Skeletal muscle tissue (tissue), 4 donors: ENCODE measurements around the gene PNKP. TPM values are rescaled to one million over a fixed set of nuclear protein-coding genes. Genes with fewer than 3 reads are reported as not detected.

Experiments used
- H3K27ac ChIP-seq: one replicate; pipeline ENCODE4 v1.7.0; 2013; ENCODE audit warnings: mild to moderate bottlenecking, low read depth, low read length, inconsistent platforms
- H3K27me3 ChIP-seq, 3 donors: one replicate each; pipeline ENCODE4 v1.7.0; 2013; ENCODE audit warnings: low read length in 3 of 3; ENCODE audit not compliant: control insufficient read depth in 3 of 3, insufficient read depth in 3 of 3
- H3K36me3 ChIP-seq, 3 donors: one replicate each; pipeline ENCODE4 v1.7.0; 2013; ENCODE audit warnings: low read length in 3 of 3; ENCODE audit not compliant: control insufficient read depth in 3 of 3, insufficient read depth in 3 of 3
- H3K4me1 ChIP-seq, 3 donors: one replicate each; pipeline ENCODE4 v1.7.0; 2013; ENCODE audit warnings: low read length in 3 of 3, mild to moderate bottlenecking in 3 of 3; ENCODE audit not compliant: control insufficient read depth in 3 of 3, insufficient read depth in 3 of 3
- H3K4me3 ChIP-seq, 3 donors: one replicate each; pipeline ENCODE4 v1.7.0; 2013; ENCODE audit warnings: low read length in 3 of 3
- H3K9ac ChIP-seq, 3 donors: one replicate each; pipeline ENCODE4 v1.7.0; 2013; ENCODE audit warnings: low read length in 3 of 3, mild to moderate bottlenecking in 3 of 3, moderate library complexity in 2 of 3, low read depth in 1 of 3
- H3K9me3 ChIP-seq, 3 donors: one replicate each; pipeline ENCODE4 v1.7.0; 2013; ENCODE audit warnings: low read length in 3 of 3; ENCODE audit not compliant: control insufficient read depth in 3 of 3
- total RNA-seq: library from RNA; depleted of rRNA; stranded (reverse); fragments of >200 nt; gene quantifications from one replicate; pipeline ENCODE4 v1.2.3, GENCODE V29; 2014
- donor health status: Osteomylitis.

Gene PNKP
- total RNA-seq, 1 donor from 2014 or later: 17.2 TPM

- H3K27ac ChIP-seq: peak overlapping the region; percentile 100
- peak overlapping the region; percentile 99 to 100 (median 100) for H3K9ac ChIP-seq
- H3K4me3 ChIP-seq: peak overlapping the region; percentile 90 to 97 (median 95)
- H3K27me3 ChIP-seq: no peaks in the 10 kb centered on the region
- H3K4me1 ChIP-seq: peaks cover 29 to 42% (median 31%) of the 10 kb centered on the region in 3 donors
- peaks cover 0 to 3% (median 0%) of the 10 kb centered on the region in 3 donors for H3K9me3 ChIP-seq
- H3K36me3 ChIP-seq: peaks cover 2 to 3% (median 3%) of the 10 kb centered on the region in 3 donors
Measured at GRCh38 chr19:49849433-49850220, 17.7 kb downstream of the PNKP start.

- H3K9me3 ChIP-seq: peaks cover 0 to 3% (median 0%) of the 10 kb centered on the region in 3 donors
- peaks cover 30 to 43% (median 32%) of the 10 kb centered on the region in 3 donors for H3K4me1 ChIP-seq
- no peaks in the 10 kb centered on the region for H3K36me3 ChIP-seq
- H3K27me3 ChIP-seq: no peaks in the 10 kb centered on the region
- no peak overlapping the region for H3K27ac ChIP-seq
- no peak overlapping the region for H3K9ac ChIP-seq
- H3K4me3 ChIP-seq: no peak overlapping the region
Measured at GRCh38 chr19:49848938-49849337, 18.4 kb downstream of the PNKP start.

- Histone ChIP-seq H3K9me3 (peaks cover 0 to 3% (median 0%) of the 10 kb centered on the region in 3 donors), H3K4me1 (peaks cover 25 to 39% (median 31%) of the 10 kb centered on the region in 3 donors), H3K36me3 (no peaks in the 10 kb centered on the region), H3K4me3 (peak overlapping the region in 1 of 3 donors; percentile 6), H3K9ac (no peak overlapping the region), H3K27me3 (no peaks in the 10 kb centered on the region), H3K27ac (no peak overlapping the region)
Measured at GRCh38 chr19:49847731-49848696, 19.4 kb downstream of the PNKP start.

- Histone ChIP-seq H3K4me1 (peaks cover 16 to 27% (median 19%) of the 10 kb centered on the region in 3 donors), H3K27ac (no peak overlapping the region), H3K27me3 (no peaks in the 10 kb centered on the region), H3K4me3 (no peak overlapping the region), H3K9me3 (peaks cover 0 to 3% (median 0%) of the 10 kb centered on the region in 3 donors), H3K36me3 (peaks cover 0 to 3% (median 0%) of the 10 kb centered on the region in 3 donors), H3K9ac (no peak overlapping the region)
Measured at GRCh38 chr19:49846408-49846807, 21.0 kb downstream of the PNKP start.

GRCh38 chr19:49845414-49845813 lies 22.0 kb downstream of the PNKP start:
- Histone ChIP-seq H3K4me1 (peaks cover 16 to 27% (median 19%) of the 10 kb centered on the region in 3 donors), H3K27ac (no peak overlapping the region)

GRCh38 chr19:49844138-49845095 lies 23.0 kb downstream of the PNKP start:
- H3K27me3 ChIP-seq: no peaks in the 10 kb centered on the region
- peak overlapping the region in 2 of 3 donors; percentile 72 to 74 for H3K9ac ChIP-seq
- H3K4me3 ChIP-seq: peak overlapping the region; percentile 30 to 64 (median 51)
- peaks cover 0 to under 1% (median 0%) of the 10 kb centered on the region in 3 donors for H3K9me3 ChIP-seq
- H3K27ac ChIP-seq: peak overlapping the region; percentile 51
- peaks cover 12 to 18% (median 12%) of the 10 kb centered on the region in 3 donors for H3K4me1 ChIP-seq
- peaks cover 7 to 11% (median 11%) of the 10 kb centered on the region in 3 donors for H3K36me3 ChIP-seq

More at GRCh38 chr19:49845414-49845813, 22.0 kb downstream of the PNKP start:
- Histone ChIP-seq H3K4me3 (no peak overlapping the region), H3K9me3 (peaks cover 0 to 3% (median 0%) of the 10 kb centered on the region in 3 donors), H3K36me3 (peaks cover 3 to 6% (median 5%) of the 10 kb centered on the region in 3 donors), H3K27me3 (no peaks in the 10 kb centered on the region), H3K9ac (no peak overlapping the region)

GRCh38 chr19:49843265-49843664 lies 24.1 kb downstream of the PNKP start:
- Histone ChIP-seq H3K4me3 (peak overlapping the region in 1 of 3 donors; percentile 45), H3K4me1 (peaks cover 12 to 15% (median 14%) of the 10 kb centered on the region in 3 donors), H3K27me3 (no peaks in the 10 kb centered on the region), H3K27ac (no peak overlapping the region), H3K36me3 (peaks cover 15 to 21% (median 17%) of the 10 kb centered on the region in 3 donors), H3K9me3 (no peaks in the 10 kb centered on the region), H3K9ac (peak overlapping the region in 1 of 3 donors; percentile 25)

GRCh38 chr19:49840736-49841249 lies 26.6 kb downstream of the PNKP start:
- H3K9ac ChIP-seq: no peak overlapping the region
- peaks cover 12 to 17% (median 14%) of the 10 kb centered on the region in 3 donors for H3K4me1 ChIP-seq
- H3K27me3 ChIP-seq: no peaks in the 10 kb centered on the region
- peak overlapping the region; percentile 10 for H3K27ac ChIP-seq
- peaks cover 30 to 36% (median 35%) of the 10 kb centered on the region in 3 donors for H3K36me3 ChIP-seq
- H3K4me3 ChIP-seq: no peak overlapping the region
- H3K9me3 ChIP-seq: no peaks in the 10 kb centered on the region
